H1 (cell line): ENCODE measurements around the gene SLC35A3. TPM values are rescaled to one million over a fixed set of nuclear protein-coding genes. Genes with fewer than 3 reads are reported as not detected.

Experiments
- CBX5 ChIP-seq: fragments of 300-800, 300-1000 bp; sonication (generic); IDR thresholded peaks from 2 replicates; pipeline ENCODE4 v1.7.1; 2016; ENCODE audit warnings: antibody characterized with exemption, low read length, low read depth
- E2F6 ChIP-seq: IDR thresholded peaks from 2 replicates; pipeline ENCODE4 v1.6.1; 2012; ENCODE audit warnings: inconsistent platforms
- HDAC2 ChIP-seq, 2 experiments: fragments of 300-600 bp in 1 of 2; sonication (generic) in 1 of 2; IDR thresholded peaks; 2 replicates each; pipeline ENCODE4 v1.6.1; 2011 to 2012; ENCODE audit warnings: low read depth in 2 of 2, low read length in 2 of 2, mild to moderate bottlenecking in 2 of 2, moderate library complexity in 2 of 2, borderline replicate concordance in 1 of 2, inconsistent platforms in 1 of 2
- JUN ChIP-seq: IDR thresholded peaks from 2 replicates; pipeline ENCODE4 v1.6.1; 2011; ENCODE audit warnings: low read depth, mild to moderate bottlenecking, improper control_type of control experiment, low read length
- POLR2AphosphoS5 ChIP-seq: IDR thresholded peaks from 2 replicates; pipeline ENCODE4 v1.6.1; 2011; ENCODE audit warnings: low read depth, low read length
- RBBP5 ChIP-seq: IDR thresholded peaks from 2 replicates; pipeline ENCODE4 v1.7.1; 2012; ENCODE audit warnings: low read depth, mild to moderate bottlenecking, inconsistent platforms, low read length, moderate library complexity, borderline replicate concordance
- RNF2 ChIP-seq: fragments of 200-900, 300-1000 bp; sonication (generic); IDR thresholded peaks from 2 replicates; pipeline ENCODE4 v1.7.1; 2016; ENCODE audit warnings: borderline replicate concordance, low read depth, mild to moderate bottlenecking, antibody characterized with exemption, low read length; ENCODE audit not compliant: poor library complexity, severe bottlenecking; ENCODE audit errors: missing control alignments
- SIRT6 ChIP-seq: IDR thresholded peaks from one replicate; pipeline ENCODE4 v1.7.1; 2012; ENCODE audit warnings: low read length, inconsistent platforms
- TAF1 ChIP-seq: IDR thresholded peaks from 2 replicates; pipeline ENCODE4 v1.6.1; 2011; ENCODE audit warnings: mild to moderate bottlenecking, low read depth, low read length
- polyA plus RNA-seq, 7 experiments: library from polyadenylated mRNA; depleted of rRNA in 3 of 7; stranded (reverse) in 5 of 7; unstranded in 2 of 7; fragments of >200 nt in 5 of 7; fragments of 200-250 nt in 2 of 7; gene quantifications; 1 replicate in 5 of 7; 2 replicates in 1 of 7; 4 replicates in 1 of 7; pipeline versions ENCODE4 v1.2.1 to v1.2.3, GENCODE V29; 2011 to 2013; ENCODE audit warnings: missing spikeins in 2 of 7, mixed read lengths in 2 of 7
- total RNA-seq: library from RNA; stranded (reverse); fragmentation: NEBNext Ultra II Directional; extraction: Animal tissue kit (Norgen Biotek cat#: 25700); gene quantifications from 2 replicates; pipeline ENCODE4 v1.2.1, GENCODE V29; 2021
- TF ChIP-seq, protein P1 (sequence below): IDR thresholded peaks from 2 replicates; pipeline ENCODE4 v1.6.1; 2011; ENCODE audit warnings: low read depth, mild to moderate bottlenecking, low read length; ENCODE audit not compliant: insufficient read depth

SLC35A3 gene
- total and polyA plus RNA-seq, 2 of the 8 experiments (the other 6 are each of a cell fraction or from before 2014, with no cell fraction given) = 3.0 to 13.8 TPM

DNA sequence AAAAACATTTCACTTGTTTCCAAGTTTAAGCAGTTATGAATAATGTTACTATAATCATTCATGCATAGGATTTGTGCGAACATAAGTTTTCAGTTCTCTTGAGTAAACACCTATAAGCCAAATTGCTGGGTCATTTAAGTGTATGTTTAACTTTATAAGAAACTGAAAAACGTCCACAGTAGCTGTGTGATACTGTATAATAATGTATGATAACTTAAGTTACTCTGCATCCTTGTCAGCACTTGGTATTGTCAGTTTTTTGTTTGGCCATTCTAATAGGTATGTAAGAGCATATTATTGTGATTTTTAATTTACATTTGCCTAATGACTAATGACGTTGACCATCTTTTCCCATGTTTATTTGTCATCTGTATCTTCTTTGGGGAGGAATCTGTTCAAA is 14.4 kb upstream of the SLC35A3 start (continued):
- TF ChIP-seq POLR2AphosphoS5 (no peak), CBX5 (no peak), JUN (no peak), HDAC2 (IDR thresholded peaks at IDR 0.05; ENCODE audit: borderline replicate concordance in 1 of 2, low read depth in 2 of 2, low read length in 2 of 2) (no peak), E2F6 (no peak), SIRT6 (no peak), RNF2 (no peak), TAF1 (no peak), RBBP5 (no peak)
- TF ChIP-seq, protein P1, sequence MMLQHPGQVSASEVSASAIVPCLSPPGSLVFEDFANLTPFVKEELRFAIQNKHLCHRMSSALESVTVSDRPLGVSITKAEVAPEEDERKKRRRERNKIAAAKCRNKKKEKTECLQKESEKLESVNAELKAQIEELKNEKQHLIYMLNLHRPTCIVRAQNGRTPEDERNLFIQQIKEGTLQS = no peak
- TF ChIP-seq, all 59 proteins: peak for 0
